GM23338 (cell line): ENCODE data around the gene GLCCI1.

Experiments
- CREB1 ChIP-seq: fragments of 250-450 bp; sonication (Bioruptor Pico); IDR thresholded peaks from 2 replicates; pipeline ENCODE4 v1.5.0; 2020; ENCODE audit warnings: low read depth, mild to moderate bottlenecking, moderate library complexity
- EZH2 ChIP-seq: fragments of 200-600 bp; sonication (generic); IDR thresholded peaks from one replicate; pipeline ENCODE4 v1.8.0; 2017; ENCODE audit warnings: antibody characterized with exemption, mild to moderate bottlenecking, low read depth; ENCODE audit not compliant: unreplicated experiment
- EZH2phosphoT487 ChIP-seq: fragments of 200-600 bp; sonication (generic); IDR thresholded peaks from one replicate; pipeline ENCODE4 v1.8.1; 2018; ENCODE audit warnings: antibody characterized with exemption; ENCODE audit not compliant: unreplicated experiment
- JUNB ChIP-seq: IDR thresholded peaks from one replicate; pipeline ENCODE4 v1.6.1; 2016; ENCODE audit warnings: antibody characterized with exemption; ENCODE audit not compliant: unreplicated experiment
- NANOG ChIP-seq: IDR thresholded peaks from 2 replicates; pipeline ENCODE4 v1.6.1; 2016; ENCODE audit warnings: antibody characterized with exemption, borderline replicate concordance
- POLR2AphosphoS5 ChIP-seq: IDR thresholded peaks from 2 replicates; pipeline ENCODE4 v1.6.1; 2016; ENCODE audit warnings: antibody characterized with exemption, low read depth
- STAT1 ChIP-seq: IDR thresholded peaks from one replicate; pipeline ENCODE4 v1.6.1; 2016; ENCODE audit warnings: antibody characterized with exemption; ENCODE audit not compliant: unreplicated experiment
- ZNF114 ChIP-seq: fragments of 250-450 bp; sonication (Bioruptor Pico); IDR thresholded peaks from 2 replicates; pipeline ENCODE4 v1.5.0; 2020; ENCODE audit warnings: mild to moderate bottlenecking, moderate library complexity
- ZNF331 ChIP-seq: fragments of 250-450 bp; sonication (Bioruptor Pico); IDR thresholded peaks from 2 replicates; pipeline ENCODE4 v1.5.0; 2020; ENCODE audit warnings: low read depth, mild to moderate bottlenecking, moderate library complexity
- TF ChIP-seq, protein P1 (sequence below), 2 experiments: fragments of 200-600 bp in 1 of 2; sonication (generic) in 1 of 2; conservative IDR thresholded peaks; 2 replicates each; pipeline versions ENCODE4 v1.5.1 to v1.6.1; 2016 to 2017; ENCODE audit warnings: antibody characterized with exemption in 2 of 2, low read depth in 2 of 2, mild to moderate bottlenecking in 2 of 2, moderate library complexity in 1 of 2
- TF ChIP-seq, protein P2 (sequence below): IDR thresholded peaks from one replicate; pipeline ENCODE4 v1.6.1; 2018; ENCODE audit warnings: antibody characterized with exemption; ENCODE audit not compliant: unreplicated experiment
- TF ChIP-seq, protein P3 (sequence below): IDR thresholded peaks from 2 replicates; pipeline ENCODE4 v1.6.1; 2016; ENCODE audit warnings: antibody characterized with exemption
- TF ChIP-seq, protein P4 (sequence below): fragments of 250-450 bp; sonication (Bioruptor Pico); IDR thresholded peaks from 2 replicates; pipeline ENCODE4 v1.5.0; 2020; ENCODE audit warnings: mild to moderate bottlenecking, moderate library complexity

DNA sequence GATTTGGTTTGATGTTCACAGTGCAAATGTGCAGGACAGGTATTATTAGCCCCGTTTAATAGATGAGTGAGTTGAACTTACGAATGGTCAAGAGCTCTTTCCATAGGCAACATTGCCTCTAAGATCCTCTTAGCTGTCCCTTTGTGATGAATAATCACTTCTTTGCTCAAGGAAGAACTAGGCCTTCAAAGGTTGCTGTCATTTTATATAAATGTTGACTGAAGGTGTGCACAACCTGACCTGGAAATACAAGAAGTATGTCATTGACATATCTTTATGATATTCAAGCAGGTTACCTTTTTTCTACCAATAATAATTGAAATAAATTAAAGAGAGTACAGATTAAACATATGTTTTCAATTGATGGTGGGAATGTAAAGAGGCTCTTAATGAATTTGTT, 48.5 kb upstream of the GLCCI1 start:
- TF ChIP-seq, protein P1, sequence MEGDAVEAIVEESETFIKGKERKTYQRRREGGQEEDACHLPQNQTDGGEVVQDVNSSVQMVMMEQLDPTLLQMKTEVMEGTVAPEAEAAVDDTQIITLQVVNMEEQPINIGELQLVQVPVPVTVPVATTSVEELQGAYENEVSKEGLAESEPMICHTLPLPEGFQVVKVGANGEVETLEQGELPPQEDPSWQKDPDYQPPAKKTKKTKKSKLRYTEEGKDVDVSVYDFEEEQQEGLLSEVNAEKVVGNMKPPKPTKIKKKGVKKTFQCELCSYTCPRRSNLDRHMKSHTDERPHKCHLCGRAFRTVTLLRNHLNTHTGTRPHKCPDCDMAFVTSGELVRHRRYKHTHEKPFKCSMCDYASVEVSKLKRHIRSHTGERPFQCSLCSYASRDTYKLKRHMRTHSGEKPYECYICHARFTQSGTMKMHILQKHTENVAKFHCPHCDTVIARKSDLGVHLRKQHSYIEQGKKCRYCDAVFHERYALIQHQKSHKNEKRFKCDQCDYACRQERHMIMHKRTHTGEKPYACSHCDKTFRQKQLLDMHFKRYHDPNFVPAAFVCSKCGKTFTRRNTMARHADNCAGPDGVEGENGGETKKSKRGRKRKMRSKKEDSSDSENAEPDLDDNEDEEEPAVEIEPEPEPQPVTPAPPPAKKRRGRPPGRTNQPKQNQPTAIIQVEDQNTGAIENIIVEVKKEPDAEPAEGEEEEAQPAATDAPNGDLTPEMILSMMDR (conservative IDR thresholded peaks at IDR 0.05; ENCODE audit: low read depth in 2 of 2) = no peak
- TF ChIP-seq EZH2phosphoT487 = no peak
- TF ChIP-seq CREB1 (CRISPR knock-in tag) = no peak
- no peak for TF ChIP-seq JUNB
- TF ChIP-seq, protein P2, sequence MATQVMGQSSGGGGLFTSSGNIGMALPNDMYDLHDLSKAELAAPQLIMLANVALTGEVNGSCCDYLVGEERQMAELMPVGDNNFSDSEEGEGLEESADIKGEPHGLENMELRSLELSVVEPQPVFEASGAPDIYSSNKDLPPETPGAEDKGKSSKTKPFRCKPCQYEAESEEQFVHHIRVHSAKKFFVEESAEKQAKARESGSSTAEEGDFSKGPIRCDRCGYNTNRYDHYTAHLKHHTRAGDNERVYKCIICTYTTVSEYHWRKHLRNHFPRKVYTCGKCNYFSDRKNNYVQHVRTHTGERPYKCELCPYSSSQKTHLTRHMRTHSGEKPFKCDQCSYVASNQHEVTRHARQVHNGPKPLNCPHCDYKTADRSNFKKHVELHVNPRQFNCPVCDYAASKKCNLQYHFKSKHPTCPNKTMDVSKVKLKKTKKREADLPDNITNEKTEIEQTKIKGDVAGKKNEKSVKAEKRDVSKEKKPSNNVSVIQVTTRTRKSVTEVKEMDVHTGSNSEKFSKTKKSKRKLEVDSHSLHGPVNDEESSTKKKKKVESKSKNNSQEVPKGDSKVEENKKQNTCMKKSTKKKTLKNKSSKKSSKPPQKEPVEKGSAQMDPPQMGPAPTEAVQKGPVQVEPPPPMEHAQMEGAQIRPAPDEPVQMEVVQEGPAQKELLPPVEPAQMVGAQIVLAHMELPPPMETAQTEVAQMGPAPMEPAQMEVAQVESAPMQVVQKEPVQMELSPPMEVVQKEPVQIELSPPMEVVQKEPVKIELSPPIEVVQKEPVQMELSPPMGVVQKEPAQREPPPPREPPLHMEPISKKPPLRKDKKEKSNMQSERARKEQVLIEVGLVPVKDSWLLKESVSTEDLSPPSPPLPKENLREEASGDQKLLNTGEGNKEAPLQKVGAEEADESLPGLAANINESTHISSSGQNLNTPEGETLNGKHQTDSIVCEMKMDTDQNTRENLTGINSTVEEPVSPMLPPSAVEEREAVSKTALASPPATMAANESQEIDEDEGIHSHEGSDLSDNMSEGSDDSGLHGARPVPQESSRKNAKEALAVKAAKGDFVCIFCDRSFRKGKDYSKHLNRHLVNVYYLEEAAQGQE = no peak
- no peak for TF ChIP-seq EZH2
- no peak for TF ChIP-seq POLR2AphosphoS5
- TF ChIP-seq ZNF114 = no peak
- no peak for TF ChIP-seq STAT1
- TF ChIP-seq, protein P3, sequence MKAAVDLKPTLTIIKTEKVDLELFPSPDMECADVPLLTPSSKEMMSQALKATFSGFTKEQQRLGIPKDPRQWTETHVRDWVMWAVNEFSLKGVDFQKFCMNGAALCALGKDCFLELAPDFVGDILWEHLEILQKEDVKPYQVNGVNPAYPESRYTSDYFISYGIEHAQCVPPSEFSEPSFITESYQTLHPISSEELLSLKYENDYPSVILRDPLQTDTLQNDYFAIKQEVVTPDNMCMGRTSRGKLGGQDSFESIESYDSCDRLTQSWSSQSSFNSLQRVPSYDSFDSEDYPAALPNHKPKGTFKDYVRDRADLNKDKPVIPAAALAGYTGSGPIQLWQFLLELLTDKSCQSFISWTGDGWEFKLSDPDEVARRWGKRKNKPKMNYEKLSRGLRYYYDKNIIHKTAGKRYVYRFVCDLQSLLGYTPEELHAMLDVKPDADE = no peak
- TF ChIP-seq NANOG = no peak
- TF ChIP-seq, protein P4, sequence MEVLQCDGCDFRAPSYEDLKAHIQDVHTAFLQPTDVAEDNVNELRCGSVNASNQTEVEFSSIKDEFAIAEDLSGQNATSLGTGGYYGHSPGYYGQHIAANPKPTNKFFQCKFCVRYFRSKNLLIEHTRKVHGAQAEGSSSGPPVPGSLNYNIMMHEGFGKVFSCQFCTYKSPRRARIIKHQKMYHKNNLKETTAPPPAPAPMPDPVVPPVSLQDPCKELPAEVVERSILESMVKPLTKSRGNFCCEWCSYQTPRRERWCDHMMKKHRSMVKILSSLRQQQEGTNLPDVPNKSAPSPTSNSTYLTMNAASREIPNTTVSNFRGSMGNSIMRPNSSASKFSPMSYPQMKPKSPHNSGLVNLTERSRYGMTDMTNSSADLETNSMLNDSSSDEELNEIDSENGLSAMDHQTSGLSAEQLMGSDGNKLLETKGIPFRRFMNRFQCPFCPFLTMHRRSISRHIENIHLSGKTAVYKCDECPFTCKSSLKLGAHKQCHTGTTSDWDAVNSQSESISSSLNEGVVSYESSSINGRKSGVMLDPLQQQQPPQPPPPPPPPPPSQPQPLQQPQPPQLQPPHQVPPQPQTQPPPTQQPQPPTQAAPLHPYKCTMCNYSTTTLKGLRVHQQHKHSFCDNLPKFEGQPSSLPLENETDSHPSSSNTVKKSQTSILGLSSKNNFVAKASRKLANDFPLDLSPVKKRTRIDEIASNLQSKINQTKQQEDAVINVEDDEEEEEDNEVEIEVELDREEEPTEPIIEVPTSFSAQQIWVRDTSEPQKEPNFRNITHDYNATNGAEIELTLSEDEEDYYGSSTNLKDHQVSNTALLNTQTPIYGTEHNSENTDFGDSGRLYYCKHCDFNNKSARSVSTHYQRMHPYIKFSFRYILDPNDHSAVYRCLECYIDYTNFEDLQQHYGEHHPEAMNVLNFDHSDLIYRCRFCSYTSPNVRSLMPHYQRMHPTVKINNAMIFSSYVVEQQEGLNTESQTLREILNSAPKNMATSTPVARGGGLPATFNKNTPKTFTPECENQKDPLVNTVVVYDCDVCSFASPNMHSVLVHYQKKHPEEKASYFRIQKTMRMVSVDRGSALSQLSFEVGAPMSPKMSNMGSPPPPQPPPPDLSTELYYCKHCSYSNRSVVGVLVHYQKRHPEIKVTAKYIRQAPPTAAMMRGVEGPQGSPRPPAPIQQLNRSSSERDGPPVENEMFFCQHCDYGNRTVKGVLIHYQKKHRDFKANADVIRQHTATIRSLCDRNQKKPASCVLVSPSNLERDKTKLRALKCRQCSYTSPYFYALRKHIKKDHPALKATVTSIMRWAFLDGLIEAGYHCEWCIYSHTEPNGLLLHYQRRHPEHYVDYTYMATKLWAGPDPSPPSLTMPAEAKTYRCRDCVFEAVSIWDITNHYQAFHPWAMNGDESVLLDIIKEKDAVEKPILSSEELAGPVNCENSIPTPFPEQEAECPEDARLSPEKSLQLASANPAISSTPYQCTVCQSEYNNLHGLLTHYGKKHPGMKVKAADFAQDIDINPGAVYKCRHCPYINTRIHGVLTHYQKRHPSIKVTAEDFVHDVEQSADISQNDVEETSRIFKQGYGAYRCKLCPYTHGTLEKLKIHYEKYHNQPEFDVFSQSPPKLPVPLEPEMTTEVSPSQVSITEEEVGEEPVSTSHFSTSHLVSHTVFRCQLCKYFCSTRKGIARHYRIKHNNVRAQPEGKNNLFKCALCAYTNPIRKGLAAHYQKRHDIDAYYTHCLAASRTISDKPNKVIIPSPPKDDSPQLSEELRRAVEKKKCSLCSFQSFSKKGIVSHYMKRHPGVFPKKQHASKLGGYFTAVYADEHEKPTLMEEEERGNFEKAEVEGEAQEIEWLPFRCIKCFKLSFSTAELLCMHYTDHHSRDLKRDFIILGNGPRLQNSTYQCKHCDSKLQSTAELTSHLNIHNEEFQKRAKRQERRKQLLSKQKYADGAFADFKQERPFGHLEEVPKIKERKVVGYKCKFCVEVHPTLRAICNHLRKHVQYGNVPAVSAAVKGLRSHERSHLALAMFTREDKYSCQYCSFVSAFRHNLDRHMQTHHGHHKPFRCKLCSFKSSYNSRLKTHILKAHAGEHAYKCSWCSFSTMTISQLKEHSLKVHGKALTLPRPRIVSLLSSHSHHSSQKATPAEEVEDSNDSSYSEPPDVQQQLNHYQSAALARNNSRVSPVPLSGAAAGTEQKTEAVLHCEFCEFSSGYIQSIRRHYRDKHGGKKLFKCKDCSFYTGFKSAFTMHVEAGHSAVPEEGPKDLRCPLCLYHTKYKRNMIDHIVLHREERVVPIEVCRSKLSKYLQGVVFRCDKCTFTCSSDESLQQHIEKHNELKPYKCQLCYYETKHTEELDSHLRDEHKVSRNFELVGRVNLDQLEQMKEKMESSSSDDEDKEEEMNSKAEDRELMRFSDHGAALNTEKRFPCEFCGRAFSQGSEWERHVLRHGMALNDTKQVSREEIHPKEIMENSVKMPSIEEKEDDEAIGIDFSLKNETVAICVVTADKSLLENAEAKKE (CRISPR knock-in tag) = no peak
- no peak for TF ChIP-seq ZNF331 (CRISPR knock-in tag)
